Measurements from ENCODE around the gene MRPL52.

The MRPL52 gene

DNA sequence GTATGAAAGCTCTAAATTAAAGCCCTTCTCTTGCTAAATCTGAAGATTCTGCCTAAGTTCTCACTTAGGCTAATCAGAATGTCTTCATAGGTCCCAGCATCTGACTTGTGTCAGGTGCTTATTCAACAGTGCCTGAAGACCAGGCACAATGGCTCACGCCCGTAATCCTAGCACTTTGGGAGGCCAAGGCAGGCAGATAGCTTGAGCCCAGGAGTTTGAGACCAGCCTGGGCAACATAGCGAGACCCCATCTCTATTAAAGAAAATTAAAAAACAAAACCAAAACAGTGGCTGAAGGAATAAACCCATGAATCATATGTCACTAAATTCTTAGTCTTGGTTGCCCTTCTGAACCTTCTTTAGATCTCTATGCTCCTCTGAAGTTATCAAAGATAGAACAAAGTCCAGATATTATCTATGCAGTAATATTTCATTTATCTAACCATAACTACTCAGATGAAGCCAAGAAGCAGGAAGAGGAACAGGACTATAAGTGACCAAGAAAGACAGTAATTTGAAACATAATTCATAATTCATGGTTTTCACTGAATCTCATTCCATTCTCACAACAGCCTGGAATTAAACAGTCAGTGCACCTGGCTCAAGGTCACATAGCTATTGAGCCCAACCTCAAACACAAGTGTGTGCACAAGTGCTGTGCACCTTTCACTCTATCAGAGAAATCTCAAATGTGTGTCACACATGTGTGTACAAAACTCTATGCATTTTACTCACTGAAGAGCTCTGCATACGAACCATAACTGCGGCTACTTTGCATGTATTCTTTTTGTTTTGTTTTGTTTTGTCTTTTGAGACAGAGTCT, 21.1 kb upstream of the MRPL52 start:
- no peak for TF ChIP-seq Cebpa-rat (IDR thresholded peaks at IDR 0.05)
- Histone ChIP-seq H4K20me1 (no peaks in the 10 kb centered on the region), H3K9me3 (no peaks in the 10 kb centered on the region), H3K27ac (no peak overlapping the region), H3K4me3 (no peak overlapping the region), H3K4me2 (no peak overlapping the region), H3K27me3 (no peaks in the 10 kb centered on the region), H3K9ac (no peak overlapping the region), H3K36me3 (no peaks in the 10 kb centered on the region), H3K4me1 (peaks cover 25% of the 10 kb centered on the region)

DNA sequence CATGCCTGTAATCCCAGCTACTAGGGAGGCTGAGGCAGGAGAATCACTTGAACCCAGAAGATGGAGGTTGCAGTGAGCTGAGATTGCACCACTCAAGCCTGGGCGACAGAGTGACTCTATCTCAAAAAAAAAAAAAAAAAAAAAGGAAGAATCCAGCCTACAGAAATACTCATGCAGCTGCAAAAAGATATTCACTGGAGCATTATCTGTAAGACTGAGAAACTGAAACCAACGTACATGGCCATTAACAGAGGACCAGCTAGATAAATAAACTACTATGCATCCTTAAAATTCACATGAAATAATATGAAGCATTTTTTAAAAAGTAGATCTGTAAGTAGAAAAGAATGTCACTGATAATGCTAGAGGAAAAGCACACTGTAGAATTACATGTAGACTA, 18.0 kb upstream of the MRPL52 start:
- Histone ChIP-seq H3K36me3 (no peaks in the 10 kb centered on the region), H3K4me1 (peaks cover 47% of the 10 kb centered on the region), H3K4me3 (no peak overlapping the region), H4K20me1 (no peaks in the 10 kb centered on the region), H3K4me2 (peak overlapping the region; percentile 2), H3K27ac (no peak overlapping the region), H3K9me3 (no peaks in the 10 kb centered on the region), H3K9ac (no peak overlapping the region), H3K27me3 (no peaks in the 10 kb centered on the region)
- TF ChIP-seq Cebpa-rat (IDR thresholded peaks at IDR 0.05), result no peak

DNA sequence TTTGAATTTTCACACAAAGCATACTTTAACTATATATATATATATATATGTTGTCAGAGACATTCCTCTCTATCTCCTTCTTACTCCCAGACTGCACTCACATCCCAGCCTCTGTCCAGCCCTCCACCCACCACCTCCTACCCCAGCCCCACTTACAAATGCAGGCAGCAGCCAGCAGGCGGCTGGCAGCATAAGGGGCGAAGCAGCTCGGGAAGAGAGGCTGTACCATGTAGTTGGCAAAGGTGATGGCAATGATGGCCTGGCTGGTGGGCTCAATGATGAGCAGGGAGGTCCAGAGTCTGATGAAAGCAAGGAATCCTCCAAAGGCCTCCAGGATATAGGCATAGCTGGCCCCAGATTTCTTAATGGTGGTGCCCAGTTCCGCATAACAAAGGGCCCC, 16.9 kb upstream of the MRPL52 start:
- Histone ChIP-seq H3K4me2 (0 out of 2 replicates have a peak overlapping the region, but pooled peaks have one; percentile 3), H3K9ac (no peak overlapping the region), H3K4me3 (no peak overlapping the region), H4K20me1 (no peaks in the 10 kb centered on the region), H3K9me3 (no peaks in the 10 kb centered on the region), H3K36me3 (no peaks in the 10 kb centered on the region), H3K27me3 (no peaks in the 10 kb centered on the region), H3K4me1 (peaks cover 47% of the 10 kb centered on the region), H3K27ac (no peak overlapping the region)
- no peak for TF ChIP-seq Cebpa-rat (IDR thresholded peaks at IDR 0.05)

DNA sequence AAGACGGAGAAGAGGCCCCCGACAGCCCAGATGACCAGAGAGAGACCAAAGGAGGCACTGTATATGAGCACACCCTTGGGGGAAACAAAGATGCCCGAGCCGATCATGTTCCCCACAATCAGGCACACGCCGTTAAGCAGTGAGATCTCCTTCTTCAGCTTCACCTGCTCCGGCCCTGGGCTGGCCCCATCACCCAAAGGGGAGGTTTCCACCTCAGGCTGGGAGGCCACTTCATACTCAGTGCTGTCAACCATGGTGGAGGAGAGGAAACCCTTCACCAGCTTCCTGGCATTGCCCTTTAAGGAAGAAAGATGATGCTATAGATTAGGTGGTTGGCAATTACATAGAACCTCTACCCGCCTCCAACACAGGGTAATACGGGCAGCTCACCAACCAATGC, 16.5 kb upstream of the MRPL52 start:
- Histone ChIP-seq H4K20me1 (no peaks in the 10 kb centered on the region), H3K4me1 (peaks cover 48% of the 10 kb centered on the region), H3K4me2 (0 out of 2 replicates have a peak overlapping the region, but pooled peaks have one; percentile 3), H3K27me3 (no peaks in the 10 kb centered on the region), H3K27ac (no peak overlapping the region), H3K9ac (no peak overlapping the region), H3K4me3 (no peak overlapping the region), H3K9me3 (no peaks in the 10 kb centered on the region), H3K36me3 (no peaks in the 10 kb centered on the region)
- TF ChIP-seq Cebpa-rat (IDR thresholded peaks at IDR 0.05), result no peak

DNA sequence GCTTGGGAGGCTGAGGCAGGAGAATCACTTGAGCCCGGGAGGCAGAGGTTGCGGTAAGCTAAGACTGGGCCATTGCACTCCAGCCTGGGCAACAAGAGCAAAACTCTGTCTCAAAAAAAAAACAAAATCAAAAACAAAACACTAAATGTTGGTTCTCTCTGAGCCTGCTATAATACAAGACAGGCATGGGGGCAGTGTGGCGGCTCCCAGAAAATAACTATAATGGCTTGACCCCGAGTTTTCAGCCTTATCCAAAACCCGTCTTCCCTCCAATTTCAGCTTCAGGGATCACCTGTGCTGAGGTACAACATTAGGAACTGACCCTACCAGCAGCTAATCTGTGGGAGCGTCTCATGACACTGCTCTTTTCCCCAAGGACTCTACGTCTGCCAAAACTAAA, 15.3 kb upstream of the MRPL52 start:
- peaks cover 60% of the 10 kb centered on the region for H3K4me1 ChIP-seq
- H3K9ac ChIP-seq, result no peak overlapping the region
- no peaks in the 10 kb centered on the region for H3K9me3 ChIP-seq
- no peak for TF ChIP-seq Cebpa-rat (IDR thresholded peaks at IDR 0.05)
- H4K20me1 ChIP-seq, result no peaks in the 10 kb centered on the region
- no peaks in the 10 kb centered on the region for H3K27me3 ChIP-seq
- peak overlapping the region; percentile 82 for H3K4me2 ChIP-seq
- H3K36me3 ChIP-seq, result no peaks in the 10 kb centered on the region
- H3K27ac ChIP-seq, result no peak overlapping the region
- no peak overlapping the region for H3K4me3 ChIP-seq

DNA sequence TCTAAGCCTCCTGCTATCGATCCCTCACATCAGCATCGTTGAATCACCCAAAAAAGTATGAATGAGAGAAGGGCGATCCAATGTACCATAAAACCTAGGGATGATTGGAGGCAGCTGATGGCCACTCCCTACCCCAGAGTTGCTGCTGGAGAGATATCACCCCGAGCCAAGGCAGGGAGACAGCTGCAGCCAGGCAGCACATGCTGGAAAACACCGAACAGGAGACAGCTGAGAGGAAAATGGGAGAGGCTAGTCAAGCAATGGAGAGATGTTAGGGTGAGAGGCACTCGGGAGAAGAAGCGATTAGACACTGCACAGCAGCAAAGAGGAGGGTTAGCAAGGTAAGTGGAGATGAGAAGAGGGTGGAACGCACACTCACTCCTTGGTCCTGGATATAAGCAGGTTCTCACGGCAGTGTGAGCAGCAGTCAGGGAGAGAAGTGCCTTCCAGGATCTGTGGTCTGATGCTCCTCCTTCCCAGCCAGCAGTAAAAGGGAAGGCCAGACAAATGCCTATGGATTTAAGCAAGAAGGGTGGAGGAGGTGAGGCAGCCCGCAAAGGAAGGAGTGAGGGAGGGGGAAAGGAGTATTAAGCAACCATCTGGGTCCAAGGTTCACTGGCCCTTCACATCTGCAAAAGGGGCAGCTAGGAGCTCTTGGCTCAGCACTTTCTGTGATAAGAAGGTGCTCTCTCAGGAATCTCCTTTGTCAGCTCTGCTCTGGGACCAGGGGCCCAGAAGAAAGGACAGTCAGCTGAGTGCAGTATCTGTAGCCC, 14.6 kb upstream of the MRPL52 start, which contains the start of gene SLC7A7:
Gene SLC7A7 (minus strand): TSS at position 495 of the 773 bp plus-strand sequence. CDS start 2,037 bp downstream, outside the sequence.
- Histone ChIP-seq H3K36me3 (no peaks in the 10 kb centered on the region), H3K4me3 (peak within 1 kb of the TSS; percentile 7; the same call in 1 of the 2 replicates), H3K27me3 (no peaks in the 10 kb centered on the region), H3K4me1 (peaks cover 67% of the 10 kb centered on the region), H3K27ac (peak within 1 kb of the TSS; percentile 64), H3K4me2 (peak within 1 kb of the TSS; percentile 82), H3K9ac (peak within 1 kb of the TSS; percentile 55; the same call in 1 of the 2 replicates), H3K9me3 (no peaks in the 10 kb centered on the region), H4K20me1 (no peaks in the 10 kb centered on the region)
- peak; percentile 56; the same call in 1 of the 2 replicates for TF ChIP-seq Cebpa-rat (IDR thresholded peaks at IDR 0.05)

DNA sequence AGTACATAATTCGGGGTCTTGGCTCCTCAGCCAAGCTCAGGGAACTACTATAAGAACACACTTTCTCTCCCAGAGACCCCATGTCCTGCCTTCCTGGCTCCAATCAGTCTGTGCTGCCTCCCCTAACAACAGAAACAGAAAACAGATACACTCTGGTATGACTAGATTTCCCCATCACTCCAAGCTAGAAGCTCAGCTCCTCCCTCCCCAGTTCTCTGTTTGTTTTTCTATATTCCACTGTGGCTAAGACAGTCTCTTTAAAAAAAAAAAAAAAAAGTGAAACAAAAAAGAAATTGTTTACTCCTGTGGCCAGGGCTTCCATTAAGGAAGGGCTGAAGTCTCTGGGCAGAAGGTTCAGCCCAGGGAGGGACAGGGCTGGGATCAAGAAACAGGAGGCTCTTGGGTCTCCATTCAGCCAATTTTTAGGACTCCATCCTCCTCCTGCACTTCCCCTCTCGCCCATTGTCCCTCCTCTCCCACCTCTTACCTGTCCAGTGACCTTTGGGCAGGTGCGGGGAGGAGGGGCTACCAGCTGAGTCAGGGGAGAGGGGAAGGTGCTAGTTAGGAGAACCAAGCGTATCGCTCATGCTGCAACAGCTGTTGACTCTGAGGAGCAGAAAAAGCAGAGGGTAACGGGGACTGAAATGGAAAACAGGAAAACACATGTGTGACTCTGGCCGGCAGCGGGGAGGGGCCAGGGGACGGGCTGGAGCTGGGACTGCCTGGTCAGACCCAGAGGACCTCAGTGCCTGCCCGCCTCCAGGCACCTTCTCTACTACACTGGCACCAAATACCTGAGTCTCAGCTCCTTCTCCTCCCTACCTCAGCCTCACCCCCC, 10.3 kb upstream of the MRPL52 start:
- Histone ChIP-seq H3K27me3 (no peaks in the 10 kb centered on the region), H3K27ac (peak overlapping the region; percentile 75), H3K9ac (peak overlapping the region; percentile 53; the same call in 1 of the 2 replicates), H3K4me2 (peak overlapping the region; percentile 86), H3K9me3 (no peaks in the 10 kb centered on the region), H4K20me1 (no peaks in the 10 kb centered on the region), H3K36me3 (no peaks in the 10 kb centered on the region), H3K4me1 (peaks cover 78% of the 10 kb centered on the region), H3K4me3 (peak overlapping the region; percentile 24)
- no peak for TF ChIP-seq Cebpa-rat (IDR thresholded peaks at IDR 0.05)

DNA sequence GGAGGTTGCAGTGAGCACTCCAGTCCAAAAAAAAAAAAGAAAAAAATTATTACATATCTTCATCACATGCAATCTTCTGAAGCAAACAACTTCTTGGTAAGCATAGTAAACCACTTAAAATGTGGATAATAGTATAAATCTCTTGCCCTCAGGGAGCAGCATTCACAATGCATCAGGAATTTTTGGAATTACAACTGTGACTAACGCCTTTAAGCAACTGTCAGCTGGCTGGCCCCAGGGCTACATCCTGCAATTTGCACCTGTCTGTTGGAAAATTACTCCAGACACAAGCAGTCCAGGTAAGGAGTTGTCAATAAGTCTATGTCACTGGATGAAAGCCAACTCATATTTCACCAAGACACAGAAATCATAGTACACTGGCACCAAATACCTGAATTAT, 9.0 kb upstream of the MRPL52 start:
- Histone ChIP-seq H4K20me1 (no peaks in the 10 kb centered on the region), H3K27me3 (no peaks in the 10 kb centered on the region), H3K4me1 (peaks cover 78% of the 10 kb centered on the region), H3K4me2 (no peak overlapping the region), H3K4me3 (no peak overlapping the region), H3K9me3 (no peaks in the 10 kb centered on the region), H3K27ac (no peak overlapping the region), H3K36me3 (no peaks in the 10 kb centered on the region), H3K9ac (no peak overlapping the region)
- TF ChIP-seq Cebpa-rat (IDR thresholded peaks at IDR 0.05), result no peak

Data from BLaER1 (cell line).